HG02798 (cell line): ENCODE measurements around the gene GRM4.

Source experiments
- ATAC-seq: cut with Tn5 transposase; IDR thresholded peaks from one replicate; pipeline ENCODE4 v1.9.1; 2021; ENCODE audit warnings: mild to moderate bottlenecking; ENCODE audit not compliant: unreplicated experiment, poor library complexity

GRM4 gene

GRCh38 chr6:34158876-34159275, 13.0 kb upstream of the GRM4 start:
- ATAC-seq = no peak

GRCh38 chr6:34157851-34158250, 12.0 kb upstream of the GRM4 start:
- no peak for ATAC-seq

- ATAC-seq = no peak
Measured at GRCh38 chr6:34157236-34157830, 11.4 kb upstream of the GRM4 start.

- ATAC-seq = no peak
Measured at GRCh38 chr6:34155471-34156300, 9.8 kb upstream of the GRM4 start.

- ATAC-seq = no peak
Measured at GRCh38 chr6:34154668-34155447, 9.0 kb upstream of the GRM4 start.

GRCh38 chr6:34152806-34153520, 7.1 kb upstream of the GRM4 start:
- ATAC-seq = no peak

- ATAC-seq = no peak
Measured at GRCh38 chr6:34152042-34152524, 6.2 kb upstream of the GRM4 start.

GRCh38 chr6:34151321-34152041, 5.6 kb upstream of the GRM4 start:
- ATAC-seq = no peak

GRCh38 chr6:34150766-34151165, 4.9 kb upstream of the GRM4 start:
- ATAC-seq = no peak

GRCh38 chr6:34149831-34150400, 4.0 kb upstream of the GRM4 start:
- ATAC-seq = no peak

GRCh38 chr6:34149452-34149810, 3.5 kb upstream of the GRM4 start:
- no peak for ATAC-seq

GRCh38 chr6:34148631-34149451, 3.0 kb upstream of the GRM4 start:
- no peak for ATAC-seq

GRCh38 chr6:34147906-34148630, 2.2 kb upstream of the GRM4 start:
- no peak for ATAC-seq

- no peak for ATAC-seq
Measured at GRCh38 chr6:34146801-34147592, 1.1 kb upstream of the GRM4 start.

- ATAC-seq = no peak
Measured at GRCh38 chr6:34145161-34146020, 496 bp downstream of the GRM4 start.

GRCh38 chr6:34144581-34145160, 1.2 kb downstream of the GRM4 start:
- ATAC-seq = no peak
